AG04449 (cell line): ENCODE data around the gene ZNF593OS.

Experiments used
- CTCF ChIA-PET: fragments of 350-600 bp; formaldehyde crosslinking; extraction: SDS; loops from one replicate; lab custom pipeline; 2021; ENCODE audit warnings: antibody characterized with exemption; lab: Yijun Ruan, JAX
- POLR2A ChIA-PET: fragments of 400-600, 350-600 bp; formaldehyde crosslinking; extraction: SDS; loops from one replicate; lab custom pipeline; 2020; ENCODE audit warnings: antibody characterized with exemption, inconsistent platforms; lab: Yijun Ruan, JAX
- DNase-seq: peaks from one replicate; pipeline ENCODE4 v3.0.0-alpha.2; 2010; ENCODE audit warnings: low read depth, low spot score
- H3K4me3 ChIP-seq: 2 replicates; pipeline ENCODE4 v1.5.1; 2011; ENCODE audit warnings: low read depth, mild to moderate bottlenecking, control low read depth, low read length
- CTCF ChIP-seq: IDR thresholded peaks from one replicate; pipeline ENCODE4 v1.5.1; 2011; ENCODE audit warnings: mild to moderate bottlenecking, moderate library complexity, low read length, control low read depth, inconsistent platforms; ENCODE audit not compliant: insufficient read depth; ENCODE audit errors: missing control alignments

ZNF593OS gene

DNA sequence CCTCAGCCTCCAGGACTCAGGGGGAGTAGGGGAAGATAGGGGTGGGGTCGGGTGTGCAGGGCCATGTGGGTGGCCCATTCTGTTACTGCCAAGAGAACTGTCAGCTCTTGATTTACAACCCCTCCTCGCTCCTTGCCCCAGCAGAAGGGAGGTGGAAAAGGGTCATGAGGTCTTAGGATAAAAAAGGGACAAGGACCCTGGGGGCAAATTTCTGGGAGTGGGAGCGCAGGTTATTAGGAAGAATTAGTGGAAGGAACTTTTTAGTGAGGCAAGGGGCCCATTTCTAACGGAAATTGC is 11.9 kb downstream of the ZNF593OS start:
- CTCF ChIA-PET: interaction anchor here (0.9 kb wide), 1 partner anchor 14 kb away, joined by 4 read pairs; no protein-coding TSS in a partner anchor
- H3K4me3 ChIP-seq: no peak overlapping the region
- TF ChIP-seq CTCF: no peak
- DNase-seq: no peak
- POLR2A ChIA-PET: no interaction called here

DNA sequence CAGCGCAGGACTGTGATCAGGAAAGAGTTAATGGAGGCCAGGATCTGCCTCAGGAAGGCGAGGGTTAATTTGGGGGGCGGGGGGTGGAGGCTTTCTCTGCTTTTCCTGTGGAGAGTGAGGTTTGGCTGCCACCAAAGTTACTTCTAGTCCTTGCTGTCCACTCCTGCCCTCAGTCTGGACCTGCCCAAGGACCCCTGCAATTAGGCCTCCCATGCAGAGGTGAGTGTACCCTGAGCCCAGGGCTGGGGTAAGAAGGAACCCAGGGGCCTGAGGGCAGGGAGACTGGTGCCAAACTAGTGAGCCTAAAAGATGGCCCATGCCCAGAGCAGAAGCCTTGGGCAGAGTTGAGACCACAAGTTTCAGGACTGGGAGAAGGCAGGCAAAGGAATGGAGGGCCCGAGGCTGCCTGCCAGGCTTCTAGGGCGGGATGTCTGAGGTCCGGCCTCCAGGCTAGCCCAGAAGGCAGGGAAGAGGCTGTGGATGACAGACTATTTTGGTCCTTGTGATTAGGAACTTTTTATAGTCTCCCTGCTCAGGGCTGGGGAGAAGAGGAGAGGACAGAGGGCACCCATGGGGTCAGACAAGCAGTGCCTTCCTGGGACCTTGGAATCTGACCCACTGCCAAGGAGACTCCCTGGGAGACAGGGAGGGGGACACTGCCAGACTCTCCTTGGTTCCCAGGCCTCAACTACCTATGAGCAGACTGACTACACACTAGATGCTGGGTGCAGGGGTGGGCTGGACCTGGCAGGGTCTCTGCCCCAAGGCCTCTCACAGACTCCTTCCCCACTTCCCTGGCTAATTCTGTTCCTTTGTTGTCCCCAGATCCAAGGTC is 12.5 kb downstream of the ZNF593OS start, which contains the start of gene FAM110D:
FAM110D (plus strand) TSS at position 172 of the 835 bp plus-strand sequence. CDS start 2,213 bp downstream, outside the sequence.
- TF ChIP-seq CTCF: no peak
- ChIA-PET CTCF (interaction anchor here (1.6 kb wide), 1 partner anchor 75 kb away, joined by 4 read pairs; the partner anchor contains the start of gene CEP85), POLR2A (no interaction called here)
- no peak within 1 kb of the TSS for H3K4me3 ChIP-seq
- DNase-seq: no peak

- POLR2A ChIA-PET: no interaction called here
- no peak overlapping the region for H3K4me3 ChIP-seq
- no peak for TF ChIP-seq CTCF
- no peak for DNase-seq
- CTCF ChIA-PET: interaction anchor here (1.3 to 6.6 kb wide), 5 partner anchors 15 to 164 kb away, joined by 3 to 70 read pairs (median 21); partner anchors contain the start of gene CEP85
These were observed 13.2 kb downstream of the ZNF593OS start for GRCh38 chr1:26158271-26158907.

DNA sequence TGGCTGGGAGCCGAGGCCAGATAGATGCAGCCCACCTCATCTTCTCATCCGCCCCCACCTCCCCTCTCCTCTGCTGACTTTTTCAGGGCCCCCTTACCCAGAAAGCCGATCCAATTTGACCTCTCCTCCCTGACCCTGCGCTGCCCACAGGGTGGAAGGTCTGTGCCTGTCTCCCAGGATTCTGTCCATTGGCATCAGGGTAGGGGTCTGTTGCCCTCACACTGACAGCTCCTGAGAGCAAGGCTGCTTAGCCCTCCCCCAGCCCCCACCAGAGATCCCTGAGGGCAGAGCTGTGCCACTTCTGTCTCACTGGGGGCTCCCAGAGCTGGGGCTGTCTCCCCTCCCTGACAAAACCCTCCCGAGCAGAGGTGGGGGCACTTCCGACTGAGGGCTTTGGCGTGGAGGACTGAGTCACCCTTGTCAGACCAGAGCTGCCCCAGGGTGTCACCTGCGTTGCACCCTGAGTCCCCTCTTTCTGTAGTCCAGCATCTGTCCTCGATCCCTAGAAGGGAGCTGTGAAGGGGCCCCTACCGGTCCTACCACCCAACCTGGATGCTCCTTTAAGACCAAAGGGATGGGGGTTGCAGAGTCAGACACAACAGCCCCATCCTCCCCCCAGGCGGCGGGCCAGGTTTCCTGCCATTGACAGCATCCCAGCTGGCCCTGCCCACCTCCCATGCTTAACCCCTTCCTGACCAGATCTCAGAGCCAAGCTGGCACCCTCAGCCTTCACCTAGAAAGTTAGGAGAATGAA is 15.2 kb downstream of the ZNF593OS start:
- no peak for DNase-seq
- ChIA-PET CTCF (interaction anchor here (0.7 to 6.6 kb wide), 12 partner anchors 8 to 166 kb away, joined by 3 to 70 read pairs (median 6); partner anchors contain the start of genes C1orf232 and ZNF593), POLR2A (no interaction called here)
- H3K4me3 ChIP-seq: no peak overlapping the region
- TF ChIP-seq CTCF: no peak

DNA sequence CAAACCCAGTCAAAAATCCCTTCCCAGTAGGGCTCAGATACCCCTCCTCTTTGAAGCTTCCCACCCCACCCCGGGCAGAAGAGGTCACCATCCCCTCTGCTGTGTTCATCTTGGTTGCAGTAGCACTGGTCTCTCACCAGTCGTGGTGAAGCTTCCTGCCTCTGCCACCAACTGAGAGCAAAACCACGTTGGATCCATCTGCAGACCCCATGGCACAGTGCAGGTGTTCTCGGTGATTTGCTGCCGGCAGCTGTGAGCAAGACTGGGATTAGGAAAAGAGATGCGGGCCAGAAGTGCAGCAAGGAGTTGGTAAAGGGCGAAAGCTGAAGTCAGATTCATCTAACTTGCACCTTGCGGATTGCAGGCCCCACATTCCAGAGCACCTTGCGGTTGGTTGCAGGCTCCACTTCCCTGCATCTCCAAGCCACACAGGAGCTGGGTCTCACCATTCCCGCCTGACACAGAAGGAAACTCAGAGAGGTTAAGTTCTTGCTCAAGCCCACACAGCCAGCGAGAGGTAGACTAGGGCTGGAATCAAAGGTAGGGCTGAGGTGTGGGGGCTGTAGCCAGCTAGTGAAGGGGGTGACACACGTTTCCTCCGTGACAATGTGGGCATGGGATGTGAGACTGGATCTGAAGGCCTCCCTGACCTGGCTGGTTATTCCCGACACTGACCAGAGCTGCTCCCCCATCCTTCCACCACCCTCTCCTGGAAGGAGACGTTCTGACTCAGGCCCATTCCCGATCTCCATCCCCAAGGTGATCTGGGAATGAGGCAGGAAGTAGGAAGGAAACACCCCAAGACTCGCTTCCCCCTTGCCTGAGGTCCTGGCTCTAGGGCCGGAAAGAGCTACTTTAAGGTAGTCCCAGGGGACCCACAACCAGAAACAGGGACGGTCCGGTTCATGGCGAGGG is 16.0 kb downstream of the ZNF593OS start:
- POLR2A ChIA-PET: no interaction called here
- CTCF ChIA-PET: interaction anchor here (0.7 to 6.6 kb wide), 12 partner anchors 8 to 262 kb away, joined by 3 to 70 read pairs (median 7); partner anchors contain the start of genes CEP85 and ZNF593
- no peak for TF ChIP-seq CTCF
- DNase-seq: no peak
- H3K4me3 ChIP-seq: no peak overlapping the region
